Glomerular endothelial cell (primary cell): Measurements from ENCODE around the gene CEP295NL. TPM values are rescaled to one million over a fixed set of nuclear protein-coding genes. Genes with fewer than 3 reads are reported as not detected.
"Not testable (repeated sequence)": the region's sequence is repeated elsewhere in the genome, so short reads cannot be mapped to it uniquely, and the experiment has no call there.

Experiments used
- DNase-seq: peaks from one replicate; pipeline ENCODE4 v3.0.0-alpha.2; 2011; ENCODE audit warnings: low read depth, low spot score; ENCODE audit errors: extremely low read depth
- total RNA-seq: library from RNA; depleted of rRNA; stranded (reverse); fragments of >200 nt; gene quantifications from 2 replicates; pipeline ENCODE4 v1.2.3, GENCODE V29; 2015

CEP295NL gene
- total RNA-seq, 1 donor from 2014 or later: 3.7 TPM

DNA sequence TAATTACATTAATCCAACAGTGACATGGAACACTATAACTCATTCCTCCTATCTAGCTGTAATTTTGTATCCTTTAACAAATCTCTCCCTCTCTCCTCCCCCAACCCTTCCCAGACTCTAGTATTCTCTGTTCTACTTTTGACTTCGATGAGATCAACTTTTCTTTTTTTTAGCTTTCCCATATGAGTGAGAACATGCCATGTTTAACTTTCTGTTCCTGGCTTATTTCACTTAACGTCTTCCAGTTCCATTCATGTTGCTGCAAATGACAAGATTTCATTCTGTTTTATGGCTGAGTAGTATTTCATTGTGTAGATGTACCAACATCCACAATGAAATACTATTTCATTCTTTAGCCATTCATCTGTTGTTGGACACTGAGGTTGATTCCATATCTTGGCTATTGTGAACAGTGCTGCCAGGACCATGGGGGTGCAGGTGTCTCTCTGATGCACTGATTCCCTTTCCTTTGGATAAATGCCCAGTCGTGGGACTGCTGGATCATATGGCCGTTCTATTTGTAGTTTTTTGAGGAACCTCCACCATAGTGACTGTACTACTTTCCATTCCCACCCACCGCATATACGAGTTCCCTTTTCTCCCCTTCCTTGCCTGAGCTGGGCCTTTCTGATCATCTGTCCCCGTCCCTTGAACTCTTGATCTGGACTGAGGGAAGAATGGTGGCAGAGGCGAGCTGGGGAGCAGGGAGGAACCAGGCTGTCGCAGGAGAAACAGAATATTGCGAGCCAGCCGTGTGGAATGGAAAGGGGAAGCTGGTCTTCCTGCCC is 7.7 kb upstream of the CEP295NL start:
- DNase-seq: no peak

DNA sequence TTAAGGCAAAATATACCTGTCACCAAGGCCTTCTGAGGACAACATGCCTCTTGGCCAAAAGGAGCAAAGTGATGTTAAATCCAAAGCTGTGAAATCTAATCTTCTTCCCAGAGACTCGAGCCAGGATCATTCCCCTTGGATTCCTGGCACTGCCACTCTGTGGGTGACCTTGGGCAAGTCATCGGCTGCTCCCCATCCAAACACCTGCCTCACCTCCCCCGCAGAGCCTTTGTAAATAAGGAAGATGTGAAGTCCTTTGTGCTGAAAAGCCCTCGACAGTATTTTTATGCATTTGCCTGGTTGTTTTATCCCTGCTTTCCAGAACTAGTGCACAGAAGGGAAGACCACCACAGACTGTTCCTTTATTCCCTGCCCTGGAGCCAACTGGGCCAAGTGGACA is 5.4 kb upstream of the CEP295NL start:
- no peak for DNase-seq

DNA sequence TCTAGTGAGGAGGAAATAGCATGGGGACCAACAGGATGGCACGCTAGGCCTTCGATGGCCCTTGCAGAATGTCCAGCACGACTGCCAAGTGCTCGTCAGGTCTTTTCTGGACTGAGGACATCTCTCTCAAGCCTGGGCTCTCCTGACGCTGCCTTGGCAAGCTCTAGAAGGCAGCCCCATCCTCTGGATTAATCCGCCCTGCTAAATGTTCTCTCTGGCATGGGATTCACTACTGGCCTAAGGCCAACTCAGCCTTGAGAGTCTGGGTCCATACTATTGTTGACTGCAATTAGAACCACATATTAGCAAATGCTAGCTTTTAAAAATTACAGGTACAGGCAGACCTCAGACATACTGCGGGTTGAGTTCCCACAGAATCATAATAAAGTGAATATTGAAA is 2.5 kb upstream of the CEP295NL start:
- no peak for DNase-seq

DNA sequence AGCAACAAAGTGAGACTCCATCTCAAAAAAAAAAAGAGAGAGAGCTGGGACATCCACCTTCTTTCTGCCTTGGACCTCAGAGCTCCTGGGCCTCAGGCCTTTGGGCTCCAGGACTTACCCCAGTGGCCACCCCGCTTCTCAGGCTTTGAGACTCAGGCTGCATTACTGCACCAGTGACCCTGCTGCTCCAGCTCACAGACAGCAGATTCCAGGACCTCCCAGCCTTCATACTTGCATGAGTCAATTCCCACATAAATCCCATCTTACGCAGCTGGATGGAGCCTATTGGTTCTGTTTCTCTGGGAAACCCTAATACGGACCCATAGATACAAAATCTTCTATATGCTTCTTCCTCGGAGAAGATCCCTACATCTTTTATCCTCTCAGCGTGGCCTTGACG is 2.1 kb upstream of the CEP295NL start:
- DNase-seq: no peak

DNA sequence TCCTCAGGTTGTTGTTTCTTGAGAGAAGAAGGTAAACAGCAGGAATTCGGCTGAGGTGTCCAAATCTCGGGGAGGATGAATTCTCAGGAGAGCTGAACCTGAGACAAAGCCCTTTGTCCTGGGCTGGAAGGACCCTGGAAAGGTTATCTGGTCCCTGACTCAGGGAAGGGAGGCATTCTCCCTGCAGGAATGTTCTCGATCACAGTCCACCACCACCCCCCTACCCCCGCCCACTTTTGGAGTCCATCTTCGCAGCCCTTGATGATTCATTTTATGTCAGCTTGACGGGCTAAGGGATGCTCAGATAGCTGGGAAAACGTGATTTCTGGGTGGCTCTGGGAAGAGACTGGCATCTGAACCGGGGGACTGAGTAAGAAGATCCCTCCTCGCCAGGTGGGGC is 1.4 kb upstream of the CEP295NL start:
- DNase-seq: no peak

DNA sequence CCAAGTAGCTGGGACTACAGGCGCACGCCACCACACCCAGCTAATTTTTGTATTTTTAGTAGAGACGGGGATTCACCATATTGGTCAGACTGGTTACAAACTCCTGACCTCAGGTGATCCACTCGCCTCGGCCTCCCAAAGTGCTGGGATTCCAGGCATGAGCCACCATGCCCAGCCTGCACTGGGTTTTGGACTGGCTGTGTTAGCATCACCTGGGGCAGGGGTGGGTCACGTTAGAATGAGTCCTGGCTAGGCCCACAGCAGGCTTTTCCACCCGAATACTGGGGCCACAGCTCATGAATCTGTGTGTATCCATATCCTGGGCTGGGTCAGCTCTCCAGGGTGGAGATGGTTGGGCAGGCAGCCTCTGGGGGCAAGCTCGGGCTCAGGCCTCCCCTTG is 770 bp downstream of the CEP295NL start:
- not testable (repeated sequence) for DNase-seq

DNA sequence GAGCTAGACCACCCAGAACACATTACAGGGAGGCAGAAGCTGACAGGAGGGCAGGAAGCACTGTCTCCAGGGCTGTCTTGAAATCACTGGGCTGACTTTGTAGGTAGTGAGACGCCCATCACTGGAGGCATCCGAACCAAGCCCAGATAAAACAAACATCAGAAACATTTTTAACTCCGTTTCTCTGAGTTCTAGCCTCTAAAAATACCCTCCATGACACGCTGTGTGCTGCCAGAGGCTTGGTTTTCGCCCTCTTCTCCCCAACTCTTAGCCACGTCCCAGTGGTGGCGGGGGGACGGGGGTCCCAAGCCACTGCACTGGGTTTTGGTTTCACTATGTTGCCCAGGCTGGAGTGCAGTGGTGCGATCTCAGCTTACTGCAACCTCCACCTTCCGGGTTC is 1.2 kb downstream of the CEP295NL start:
- DNase-seq: no peak

DNA sequence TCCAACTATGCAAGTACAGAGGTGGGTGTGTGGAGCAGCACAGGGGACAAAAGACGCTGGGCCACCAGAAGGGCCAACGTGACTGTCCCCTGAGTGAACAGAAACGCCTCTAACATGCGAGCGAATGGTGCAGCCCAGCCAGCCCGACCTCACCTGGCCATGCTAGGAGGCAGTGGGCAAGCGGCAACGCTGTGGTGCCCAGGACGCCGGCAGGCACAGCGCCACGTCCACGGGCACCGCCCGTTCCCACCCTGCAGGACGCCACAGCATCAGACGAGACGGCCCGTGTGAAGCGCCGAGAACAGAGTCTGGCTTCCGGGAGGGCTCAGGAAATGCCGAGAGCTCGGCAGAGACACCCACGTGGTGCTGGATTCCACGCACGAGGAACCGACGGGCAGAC is 2.2 kb downstream of the CEP295NL start:
- DNase-seq: no peak

DNA sequence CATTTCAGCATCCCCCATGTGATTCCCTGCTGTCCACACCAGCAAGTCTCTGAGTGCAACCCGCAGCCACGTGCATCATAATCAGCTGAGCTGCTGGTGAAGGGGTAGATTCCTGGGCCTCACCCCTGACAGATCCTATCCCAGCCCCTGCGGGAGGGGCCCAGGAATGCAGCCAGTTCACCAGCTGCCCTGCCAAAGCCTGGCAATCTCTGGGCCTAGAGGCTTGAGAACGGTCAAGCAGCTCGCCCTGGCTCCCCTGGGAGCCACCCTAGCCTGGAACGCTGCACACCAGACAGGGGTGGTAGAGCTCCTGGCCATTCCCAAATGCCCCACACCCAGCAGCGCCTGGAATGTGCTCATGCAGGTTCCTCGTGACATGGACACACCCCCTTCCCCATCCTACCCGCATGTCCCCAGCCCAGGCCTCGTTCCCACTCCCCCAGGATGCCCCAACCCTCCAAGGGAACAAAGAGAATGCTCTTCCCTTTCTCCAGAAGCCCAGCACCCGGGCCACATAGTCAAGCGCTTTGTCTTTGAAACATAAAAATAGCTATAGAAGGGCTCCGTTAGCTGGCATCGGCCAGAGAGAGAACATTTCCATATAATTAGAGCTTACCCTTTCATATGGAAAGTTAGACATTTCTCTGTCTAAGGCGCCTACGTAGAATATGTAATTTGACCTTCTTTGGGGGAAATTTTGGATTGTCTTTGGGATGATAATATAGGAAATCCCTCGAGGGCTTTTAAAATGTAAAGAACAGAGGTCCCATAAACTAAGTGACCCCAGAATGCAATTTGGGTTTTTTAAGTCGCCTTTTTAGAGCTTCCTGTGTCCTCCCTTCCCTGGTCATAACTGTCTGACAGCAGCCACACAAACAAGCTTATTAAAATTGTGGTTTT is 3.4 kb downstream of the CEP295NL start:
- no peak for DNase-seq

DNA sequence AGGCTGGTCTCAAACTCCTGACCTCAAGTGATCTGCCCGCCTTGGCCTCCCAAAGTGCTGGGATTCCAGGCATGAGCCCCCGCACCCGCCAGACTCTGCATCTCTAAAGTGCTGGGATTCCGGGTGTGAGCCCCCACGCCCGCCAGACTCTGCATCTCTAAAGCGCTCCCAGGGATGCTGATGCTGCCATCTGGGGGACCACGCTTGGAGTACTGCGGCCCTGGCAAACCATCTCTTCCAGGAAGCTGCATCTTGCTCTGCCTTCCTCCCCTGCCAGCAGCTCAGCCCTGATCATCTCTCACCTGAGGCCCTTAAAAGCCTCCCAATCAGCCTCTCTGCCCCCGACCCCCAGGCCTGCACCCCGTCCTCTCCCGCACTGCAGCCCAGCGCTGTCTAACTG is 4.1 kb downstream of the CEP295NL start:
- no peak for DNase-seq

DNA sequence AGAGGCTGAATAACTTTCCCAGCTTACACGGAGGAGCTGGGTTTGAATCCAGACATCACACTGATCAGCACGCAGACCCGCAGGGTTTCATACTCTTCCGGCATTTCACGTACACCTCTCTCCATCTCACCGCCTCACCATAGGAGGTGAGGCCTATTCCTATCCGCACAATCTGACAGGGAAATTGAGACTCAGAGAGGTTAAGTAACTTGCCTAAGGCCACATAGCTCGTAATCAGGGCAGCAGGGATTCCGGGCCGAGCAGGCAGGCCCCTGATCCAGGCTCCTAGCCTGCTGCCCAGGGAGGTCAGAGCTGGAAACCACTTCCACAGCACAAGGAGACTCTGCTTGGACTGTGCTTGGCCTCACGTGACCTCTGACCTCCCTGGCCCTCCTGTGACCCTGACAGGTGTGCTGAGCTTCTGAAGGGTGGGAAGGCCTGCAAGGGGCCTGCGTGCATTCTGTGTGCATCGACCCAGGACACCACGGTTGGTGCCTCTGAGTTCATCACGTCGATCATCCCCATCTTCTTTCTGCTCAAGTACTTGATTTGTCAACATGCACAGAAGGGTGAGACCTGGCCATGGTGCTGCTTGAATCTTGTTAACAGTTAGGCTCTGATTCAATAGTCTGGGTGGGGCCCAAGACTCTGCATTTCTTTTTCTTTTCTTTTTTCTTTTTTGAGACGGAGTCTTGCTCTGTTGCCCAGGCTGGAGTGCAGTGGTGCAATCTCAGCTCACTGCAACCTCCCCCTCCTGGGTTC is 4.7 kb downstream of the CEP295NL start:
- DNase-seq: no peak

DNA sequence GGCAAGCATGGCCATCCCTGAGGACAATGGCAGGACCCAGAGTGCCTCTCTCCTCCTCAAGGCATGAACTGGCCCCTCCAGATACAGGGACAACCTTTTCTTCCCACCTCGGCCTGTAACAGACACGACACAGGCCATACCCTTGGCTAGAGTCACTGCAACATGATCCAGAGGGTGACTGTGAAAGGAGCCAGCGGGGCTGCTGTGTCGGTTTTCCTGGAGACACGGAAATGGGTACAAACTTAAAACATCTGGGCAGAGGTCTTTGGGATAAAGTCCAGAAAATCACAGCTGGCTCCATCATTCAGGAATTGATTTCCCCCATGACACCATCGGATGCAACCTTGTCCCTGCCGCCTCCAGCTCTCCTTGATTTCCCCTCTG is 5.3 kb downstream of the CEP295NL start:
- no peak for DNase-seq

DNA sequence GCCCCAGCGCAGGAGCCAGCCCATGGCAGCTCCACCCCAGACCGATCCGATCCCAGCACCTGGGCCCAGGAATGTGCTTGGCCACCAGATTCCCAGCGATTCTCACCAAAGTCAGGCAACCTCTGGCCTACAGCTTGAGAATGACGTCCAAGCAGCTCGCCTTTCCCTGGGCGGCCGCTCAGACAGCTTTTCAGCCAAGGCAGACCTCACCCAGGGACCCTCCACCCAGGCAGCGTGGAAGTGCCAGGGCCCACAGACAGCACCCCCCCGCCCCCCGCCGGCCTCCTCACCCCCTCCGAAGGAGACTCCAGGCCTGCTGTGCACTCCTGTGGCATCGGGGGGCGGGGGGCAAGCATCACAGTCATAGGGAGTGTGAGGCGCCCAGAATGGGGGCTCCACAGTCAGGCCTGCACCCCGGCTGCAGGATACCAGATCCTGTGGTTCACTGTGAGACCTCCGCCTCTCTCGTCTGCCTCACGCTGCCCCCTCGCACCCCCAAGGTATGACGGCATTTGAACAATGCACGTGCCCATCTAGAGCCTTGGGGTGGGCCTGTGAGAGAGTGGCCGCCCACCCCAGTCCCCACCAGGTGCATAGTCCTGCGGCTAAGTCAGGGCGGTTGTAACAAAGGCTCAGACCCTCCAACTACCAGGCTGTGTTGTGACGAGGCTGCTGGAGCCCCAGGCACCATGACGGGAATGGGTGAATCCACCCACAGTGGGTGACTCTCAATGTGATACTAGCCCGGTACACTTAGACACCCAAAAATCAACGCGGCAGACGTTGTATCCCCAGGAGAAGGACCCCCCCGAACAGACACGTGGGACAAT is 6.0 kb downstream of the CEP295NL start:
- DNase-seq: no peak

DNA sequence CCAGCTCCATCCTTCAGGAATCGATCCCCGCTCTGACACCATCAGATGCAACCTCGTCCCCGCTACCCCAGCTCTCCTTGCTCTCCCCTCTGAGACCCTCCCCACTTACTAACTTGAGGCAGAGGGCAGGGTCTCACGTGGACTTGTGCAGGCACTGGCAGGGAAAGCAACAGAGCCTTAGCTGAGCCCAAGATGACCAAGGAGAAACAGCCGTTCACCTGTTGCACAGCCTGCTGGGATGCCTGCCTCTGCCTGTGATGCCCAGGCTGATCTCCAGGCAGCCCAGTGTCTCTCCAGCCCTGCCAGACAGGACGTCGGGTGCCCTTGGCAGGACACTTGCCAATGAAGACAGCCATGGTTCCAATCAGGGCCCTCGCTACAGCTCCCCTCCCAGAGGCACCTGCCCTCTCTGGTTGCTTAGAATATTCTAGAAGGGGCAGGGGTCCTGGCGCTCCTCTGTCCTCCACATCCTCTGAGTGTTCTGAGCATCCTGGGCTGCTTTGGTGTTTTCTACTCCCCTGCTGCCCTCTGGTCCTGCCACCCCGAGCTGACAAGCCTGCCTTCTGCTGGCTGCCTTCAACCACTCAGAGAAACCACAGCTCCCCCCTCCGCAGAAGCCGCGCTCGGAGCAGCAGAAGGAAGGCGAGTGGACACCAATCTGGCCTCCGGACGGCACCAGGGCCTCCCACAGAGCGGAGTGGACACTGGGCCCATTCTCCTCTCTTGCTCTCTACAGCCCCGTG is 6.7 kb downstream of the CEP295NL start:
- no peak for DNase-seq

DNA sequence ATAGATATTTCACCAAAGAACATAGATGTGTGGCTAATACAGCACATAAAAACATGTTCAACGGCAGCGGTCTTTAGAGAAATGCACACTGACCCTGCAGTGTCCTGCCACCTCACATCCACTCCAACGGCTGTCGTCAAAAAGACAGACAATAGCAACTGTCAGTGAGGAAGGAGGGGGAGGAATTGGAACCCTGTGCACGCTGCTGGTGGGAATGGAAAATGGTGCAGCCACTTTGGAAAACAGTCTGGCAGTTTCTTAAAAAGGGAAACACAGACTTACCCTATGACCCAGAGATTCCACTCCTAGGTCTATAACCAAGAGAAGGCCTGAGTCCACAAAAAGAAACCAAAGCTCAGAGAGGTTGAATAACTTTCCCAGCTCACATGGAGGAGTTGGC is 7.7 kb downstream of the CEP295NL start:
- DNase-seq: no peak

DNA sequence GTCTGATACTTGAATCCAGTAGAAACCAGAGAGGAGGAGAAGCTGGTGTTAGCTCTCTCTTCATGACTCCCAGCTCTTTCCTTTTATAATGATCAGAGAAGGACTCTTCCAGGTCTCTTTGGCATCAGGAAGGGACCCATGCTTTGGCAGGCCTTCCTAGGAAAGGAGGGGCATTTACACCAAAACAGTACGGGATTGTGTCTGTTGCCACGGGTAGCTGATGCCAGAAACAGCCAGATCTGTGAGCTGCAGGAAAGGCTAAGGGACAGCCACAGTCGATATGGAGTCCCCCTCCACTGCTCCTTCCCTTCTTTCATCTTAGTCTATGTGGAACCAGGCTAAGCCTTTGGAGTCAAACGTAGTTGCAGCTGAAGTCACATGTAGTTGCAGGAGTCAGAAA is 9.3 kb downstream of the CEP295NL start:
- DNase-seq: no peak

DNA sequence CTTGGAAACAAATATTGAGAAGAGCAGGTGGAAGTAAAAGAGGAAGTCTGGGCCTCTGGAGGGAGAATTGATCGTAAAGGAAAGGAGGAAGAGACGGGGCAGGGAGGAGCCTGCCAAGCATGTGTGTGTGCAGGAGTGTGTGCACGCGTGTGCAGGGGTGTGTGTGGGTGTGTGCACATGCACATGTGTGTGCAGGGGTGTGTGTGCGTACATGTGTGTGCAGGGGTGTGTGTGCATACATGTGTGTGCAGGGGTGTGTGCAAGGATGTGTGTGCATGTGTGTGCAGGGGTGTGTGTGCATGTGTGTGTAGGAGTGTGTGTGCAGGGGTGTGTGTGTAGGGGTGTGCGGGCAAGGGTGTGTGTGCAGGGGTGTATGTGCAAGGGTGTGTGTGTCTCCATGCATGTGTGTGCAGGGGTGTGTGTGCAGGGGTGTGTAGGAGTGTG is 10.0 kb downstream of the CEP295NL start:
- no peak for DNase-seq

DNA sequence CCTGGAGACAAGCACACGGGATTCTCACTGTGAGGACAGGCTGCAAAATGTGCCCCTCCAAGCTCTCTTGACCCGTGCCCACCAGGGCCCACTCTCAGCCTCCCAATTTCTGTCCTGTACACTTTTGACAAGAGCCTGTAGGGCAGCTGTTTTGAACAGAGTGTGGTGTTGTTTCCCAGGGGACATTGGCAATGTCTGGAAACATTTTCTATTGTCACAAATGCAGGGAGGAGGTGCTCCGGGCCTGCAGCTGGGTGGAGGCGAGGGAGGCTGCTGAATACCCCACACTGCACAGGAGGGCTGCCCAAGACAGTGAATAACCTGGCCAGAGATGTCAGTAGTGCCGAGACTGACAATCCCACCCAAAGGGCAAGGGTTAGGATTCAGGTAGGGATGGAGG is 10.5 kb downstream of the CEP295NL start:
- no peak for DNase-seq

DNA sequence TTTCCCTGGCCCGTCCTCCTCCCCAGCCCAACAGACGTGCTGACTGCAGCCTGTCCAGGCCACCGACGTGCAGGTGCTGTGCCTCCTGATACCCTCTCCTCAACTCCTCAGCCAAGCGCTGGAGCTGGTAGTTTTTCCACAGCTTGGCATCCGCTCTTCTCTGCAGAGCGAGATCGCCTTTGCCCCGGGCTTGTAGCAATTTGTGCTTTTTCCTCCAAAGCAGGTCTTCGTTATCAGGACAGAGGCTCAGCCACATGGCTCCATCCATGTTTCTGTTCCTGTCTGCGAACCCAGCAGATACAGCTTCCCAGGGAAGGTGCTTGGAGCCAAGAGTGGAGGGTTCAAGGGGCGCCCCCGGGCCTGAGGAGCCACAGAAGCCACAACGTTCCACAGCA is 10.9 kb downstream of the CEP295NL start:
- DNase-seq: no peak
